SK-N-SH treated with all-trans-retinoic acid at 6 μM for 48 hours (cell line): ENCODE data around the gene SLC7A1.

ENCODE experiments used
- ATAC-seq: fragments of 200-7000 bp; cut with Tn5 transposase; 3 replicates; pipeline ENCODE4 v1.9.1; 2020; ENCODE audit warnings: mild to moderate bottlenecking, moderate library complexity
- ARNTL ChIP-seq: fragments of 450-650 bp; formaldehyde crosslinking; IDR thresholded peaks from 2 replicates; pipeline ENCODE4 v1.5.0; 2020; ENCODE audit warnings: low read depth, mild to moderate bottlenecking, moderate library complexity, borderline replicate concordance
- CREB5 ChIP-seq: fragments of 250-450 bp; sonication (Bioruptor Pico); IDR thresholded peaks from 2 replicates; pipeline ENCODE4 v1.5.1; 2020; ENCODE audit warnings: low read depth, mild to moderate bottlenecking, moderate library complexity
- CSDC2 ChIP-seq: fragments of 250-450 bp; sonication (Bioruptor Pico); IDR thresholded peaks from 2 replicates; pipeline ENCODE4 v1.5.0; 2020; ENCODE audit warnings: mild to moderate bottlenecking, moderate library complexity
- ISL1 ChIP-seq: fragments of 250-450 bp; sonication (Bioruptor Pico); IDR thresholded peaks from 2 replicates; pipeline ENCODE4 v2.1.2; 2022; ENCODE audit warnings: mild to moderate bottlenecking, moderate library complexity
- OSR1 ChIP-seq: fragments of 250-450 bp; sonication (Bioruptor Pico); IDR thresholded peaks from 2 replicates; pipeline ENCODE4 v1.8.0; 2022; ENCODE audit warnings: moderate library complexity, mild to moderate bottlenecking, inconsistent platforms
- PPARA ChIP-seq: fragments of 250-450 bp; sonication (Bioruptor Pico); IDR thresholded peaks from 2 replicates; pipeline ENCODE4 v1.5.0; 2020; ENCODE audit warnings: mild to moderate bottlenecking, borderline replicate concordance
- RARB ChIP-seq: fragments of 250-450 bp; sonication (Bioruptor Pico); IDR thresholded peaks from 2 replicates; pipeline ENCODE4 v1.8.0; 2021; ENCODE audit warnings: mild to moderate bottlenecking, moderate library complexity
- SNAI2 ChIP-seq: fragments of 250-450 bp; sonication (Bioruptor Pico); IDR thresholded peaks from 2 replicates; pipeline ENCODE4 v1.5.0; 2020; ENCODE audit warnings: mild to moderate bottlenecking, moderate library complexity
- TOX ChIP-seq: fragments of 250-450 bp; sonication (Bioruptor Pico); IDR thresholded peaks from 2 replicates; pipeline ENCODE4 v1.8.0; 2021; ENCODE audit warnings: mild to moderate bottlenecking, moderate library complexity, borderline replicate concordance
- ZC3H10 ChIP-seq: fragments of 250-450 bp; sonication (Bioruptor Pico); IDR thresholded peaks from 2 replicates; pipeline ENCODE4 v1.5.1; 2021; ENCODE audit warnings: mild to moderate bottlenecking, moderate library complexity
- ZNF565 ChIP-seq: fragments of 450-650 bp; formaldehyde crosslinking; conservative IDR thresholded peaks from 2 replicates; pipeline ENCODE4 v1.5.0; 2020; ENCODE audit warnings: low read depth, mild to moderate bottlenecking, moderate library complexity
- ZNF70 ChIP-seq: fragments of 450-650 bp; formaldehyde crosslinking; IDR thresholded peaks from 2 replicates; pipeline ENCODE4 v1.5.0; 2020; ENCODE audit warnings: mild to moderate bottlenecking, moderate library complexity
- ZNF8 ChIP-seq: fragments of 450-650 bp; formaldehyde crosslinking; IDR thresholded peaks from 2 replicates; pipeline ENCODE4 v1.5.0; 2020; ENCODE audit warnings: mild to moderate bottlenecking, moderate library complexity
- TF ChIP-seq, protein P1 (sequence below): fragments of 250-450 bp; sonication (Bioruptor Pico); IDR thresholded peaks from 2 replicates; pipeline ENCODE4 v1.5.0; 2020; ENCODE audit warnings: mild to moderate bottlenecking, moderate library complexity
- TF ChIP-seq, protein P2 (sequence below): fragments of 250-450 bp; sonication (Bioruptor Pico); IDR thresholded peaks from 2 replicates; pipeline ENCODE4 v1.5.1; 2021; ENCODE audit warnings: mild to moderate bottlenecking, moderate library complexity

Gene SLC7A1

DNA sequence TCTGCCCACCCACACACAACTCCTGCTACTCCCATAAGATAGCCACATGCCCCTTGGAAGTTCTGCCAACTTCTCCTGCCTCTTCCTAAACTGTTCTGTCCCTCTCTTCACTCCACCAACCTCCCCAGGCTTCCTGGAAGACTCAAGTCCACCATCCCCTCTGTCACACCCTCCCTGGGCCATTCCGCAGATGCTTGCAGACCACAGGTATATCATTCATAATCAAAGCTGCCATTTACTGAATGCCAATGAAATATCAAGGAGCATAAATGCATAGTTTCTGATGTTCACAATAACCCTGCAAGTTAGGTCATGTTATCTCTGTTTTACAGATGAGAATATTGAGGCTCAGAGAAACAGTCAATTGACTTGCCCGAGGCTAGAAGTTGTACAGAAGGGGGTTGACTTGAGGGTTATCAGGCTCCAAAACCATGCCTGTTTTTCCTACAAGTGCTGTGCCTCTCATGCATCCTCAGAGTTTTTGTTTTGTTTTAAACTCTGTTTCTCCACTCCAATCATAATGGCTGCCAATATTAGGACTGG, 135.6 kb downstream of the SLC7A1 start:
- no peak for ATAC-seq
- TF ChIP-seq, protein P1, sequence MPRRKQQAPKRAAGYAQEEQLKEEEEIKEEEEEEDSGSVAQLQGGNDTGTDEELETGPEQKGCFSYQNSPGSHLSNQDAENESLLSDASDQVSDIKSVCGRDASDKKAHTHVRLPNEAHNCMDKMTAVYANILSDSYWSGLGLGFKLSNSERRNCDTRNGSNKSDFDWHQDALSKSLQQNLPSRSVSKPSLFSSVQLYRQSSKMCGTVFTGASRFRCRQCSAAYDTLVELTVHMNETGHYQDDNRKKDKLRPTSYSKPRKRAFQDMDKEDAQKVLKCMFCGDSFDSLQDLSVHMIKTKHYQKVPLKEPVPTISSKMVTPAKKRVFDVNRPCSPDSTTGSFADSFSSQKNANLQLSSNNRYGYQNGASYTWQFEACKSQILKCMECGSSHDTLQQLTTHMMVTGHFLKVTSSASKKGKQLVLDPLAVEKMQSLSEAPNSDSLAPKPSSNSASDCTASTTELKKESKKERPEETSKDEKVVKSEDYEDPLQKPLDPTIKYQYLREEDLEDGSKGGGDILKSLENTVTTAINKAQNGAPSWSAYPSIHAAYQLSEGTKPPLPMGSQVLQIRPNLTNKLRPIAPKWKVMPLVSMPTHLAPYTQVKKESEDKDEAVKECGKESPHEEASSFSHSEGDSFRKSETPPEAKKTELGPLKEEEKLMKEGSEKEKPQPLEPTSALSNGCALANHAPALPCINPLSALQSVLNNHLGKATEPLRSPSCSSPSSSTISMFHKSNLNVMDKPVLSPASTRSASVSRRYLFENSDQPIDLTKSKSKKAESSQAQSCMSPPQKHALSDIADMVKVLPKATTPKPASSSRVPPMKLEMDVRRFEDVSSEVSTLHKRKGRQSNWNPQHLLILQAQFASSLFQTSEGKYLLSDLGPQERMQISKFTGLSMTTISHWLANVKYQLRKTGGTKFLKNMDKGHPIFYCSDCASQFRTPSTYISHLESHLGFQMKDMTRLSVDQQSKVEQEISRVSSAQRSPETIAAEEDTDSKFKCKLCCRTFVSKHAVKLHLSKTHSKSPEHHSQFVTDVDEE (CRISPR knock-in tag): no peak
- TF ChIP-seq ZC3H10: no peak
- no peak for TF ChIP-seq RARB (CRISPR knock-in tag)
- TF ChIP-seq SNAI2: no peak
- TF ChIP-seq OSR1 (CRISPR knock-in tag): no peak
- TF ChIP-seq CSDC2: no peak
- no peak for TF ChIP-seq ZNF565 (CRISPR knock-in tag)
- no peak for TF ChIP-seq CREB5 (CRISPR knock-in tag)
- TF ChIP-seq, protein P2, sequence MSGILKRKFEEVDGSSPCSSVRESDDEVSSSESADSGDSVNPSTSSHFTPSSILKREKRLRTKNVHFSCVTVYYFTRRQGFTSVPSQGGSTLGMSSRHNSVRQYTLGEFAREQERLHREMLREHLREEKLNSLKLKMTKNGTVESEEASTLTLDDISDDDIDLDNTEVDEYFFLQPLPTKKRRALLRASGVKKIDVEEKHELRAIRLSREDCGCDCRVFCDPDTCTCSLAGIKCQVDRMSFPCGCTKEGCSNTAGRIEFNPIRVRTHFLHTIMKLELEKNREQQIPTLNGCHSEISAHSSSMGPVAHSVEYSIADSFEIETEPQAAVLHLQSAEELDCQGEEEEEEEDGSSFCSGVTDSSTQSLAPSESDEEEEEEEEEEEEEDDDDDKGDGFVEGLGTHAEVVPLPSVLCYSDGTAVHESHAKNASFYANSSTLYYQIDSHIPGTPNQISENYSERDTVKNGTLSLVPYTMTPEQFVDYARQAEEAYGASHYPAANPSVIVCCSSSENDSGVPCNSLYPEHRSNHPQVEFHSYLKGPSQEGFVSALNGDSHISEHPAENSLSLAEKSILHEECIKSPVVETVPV: no peak
- no peak for TF ChIP-seq TOX (CRISPR knock-in tag)
- TF ChIP-seq ZNF8 (CRISPR knock-in tag): no peak
- no peak for TF ChIP-seq ISL1 (CRISPR knock-in tag)
- no peak for TF ChIP-seq ARNTL (CRISPR knock-in tag)
- TF ChIP-seq PPARA (CRISPR knock-in tag): no peak
- no peak for TF ChIP-seq ZNF70 (CRISPR knock-in tag)
